Skeletal muscle satellite cell (primary cell): Measurements from ENCODE around the gene CSRNP3.

ENCODE experiments used
- H3K27me3 ChIP-seq: 2 replicates; pipeline ENCODE4 v1.7.0; 2013; ENCODE audit warnings: low read length; ENCODE audit not compliant: control insufficient read depth, insufficient read depth
- H3K36me3 ChIP-seq: 2 replicates; pipeline ENCODE4 v1.7.0; 2013; ENCODE audit warnings: mild to moderate bottlenecking, control low read depth, low read length; ENCODE audit not compliant: insufficient read depth
- H3K4me1 ChIP-seq: 2 replicates; pipeline ENCODE4 v1.7.0; 2013; ENCODE audit warnings: low read length; ENCODE audit not compliant: control insufficient read depth, insufficient read depth
- H3K4me2 ChIP-seq: 2 replicates; pipeline ENCODE4 v1.7.0; 2013; ENCODE audit warnings: mild to moderate bottlenecking, low read length
- H3K4me3 ChIP-seq: 2 replicates; pipeline ENCODE4 v1.7.0; 2013; ENCODE audit warnings: low read length
- H3K9ac ChIP-seq: 2 replicates; pipeline ENCODE4 v1.7.0; 2013; ENCODE audit warnings: mild to moderate bottlenecking, low read depth, low read length, moderate library complexity
- H3K9me3 ChIP-seq: replicated peaks from 2 replicates; pipeline ENCODE4 v1.7.0; 2013; ENCODE audit warnings: mild to moderate bottlenecking, control low read depth, low read length

The CSRNP3 gene

GRCh38 chr2:165443511-165443910, 26.0 kb upstream of the CSRNP3 start:
- H3K27me3 ChIP-seq = no peaks in the 10 kb centered on the region
- H3K9me3 ChIP-seq = no peaks in the 10 kb centered on the region
- H3K9ac ChIP-seq = no peak overlapping the region
- H3K4me3 ChIP-seq = no peak overlapping the region
- H3K36me3 ChIP-seq = no peaks in the 10 kb centered on the region
- no peaks in the 10 kb centered on the region for H3K4me1 ChIP-seq
- no peak overlapping the region for H3K4me2 ChIP-seq

GRCh38 chr2:165448406-165448805, 21.1 kb upstream of the CSRNP3 start:
- Histone ChIP-seq H3K36me3 (no peaks in the 10 kb centered on the region), H3K4me1 (no peaks in the 10 kb centered on the region), H3K27me3 (no peaks in the 10 kb centered on the region), H3K9ac (no peak overlapping the region), H3K9me3 (no peaks in the 10 kb centered on the region), H3K4me3 (no peak overlapping the region), H3K4me2 (no peak overlapping the region)

GRCh38 chr2:165450156-165450555, 19.3 kb upstream of the CSRNP3 start:
- no peak overlapping the region for H3K4me3 ChIP-seq
- H3K27me3 ChIP-seq = no peaks in the 10 kb centered on the region
- no peaks in the 10 kb centered on the region for H3K9me3 ChIP-seq
- no peaks in the 10 kb centered on the region for H3K4me1 ChIP-seq
- H3K9ac ChIP-seq = no peak overlapping the region
- H3K4me2 ChIP-seq = no peak overlapping the region
- H3K36me3 ChIP-seq = no peaks in the 10 kb centered on the region

- Histone ChIP-seq H3K9me3 (no peaks in the 10 kb centered on the region), H3K4me2 (no peak overlapping the region), H3K9ac (no peak overlapping the region), H3K36me3 (no peaks in the 10 kb centered on the region), H3K4me1 (no peaks in the 10 kb centered on the region), H3K27me3 (no peaks in the 10 kb centered on the region), H3K4me3 (no peak overlapping the region)
These were observed 17.2 kb upstream of the CSRNP3 start for GRCh38 chr2:165452327-165452726.

- no peak overlapping the region for H3K4me3 ChIP-seq
- no peak overlapping the region for H3K4me2 ChIP-seq
- no peaks in the 10 kb centered on the region for H3K36me3 ChIP-seq
- H3K27me3 ChIP-seq = no peaks in the 10 kb centered on the region
- H3K9ac ChIP-seq = no peak overlapping the region
- no peaks in the 10 kb centered on the region for H3K9me3 ChIP-seq
- H3K4me1 ChIP-seq = no peaks in the 10 kb centered on the region
These were observed 15.9 kb upstream of the CSRNP3 start for GRCh38 chr2:165453561-165454094.

- H3K4me3 ChIP-seq = no peak overlapping the region
These were observed 14.6 kb upstream of the CSRNP3 start for GRCh38 chr2:165454905-165455304.

GRCh38 chr2:165456027-165456426, 13.5 kb upstream of the CSRNP3 start:
- Histone ChIP-seq H3K36me3 (no peaks in the 10 kb centered on the region), H3K9ac (no peak overlapping the region), H3K27me3 (no peaks in the 10 kb centered on the region), H3K4me1 (no peaks in the 10 kb centered on the region), H3K4me3 (no peak overlapping the region), H3K9me3 (no peaks in the 10 kb centered on the region), H3K4me2 (no peak overlapping the region)

More at GRCh38 chr2:165454905-165455304, 14.6 kb upstream of the CSRNP3 start:
- H3K9me3 ChIP-seq = no peaks in the 10 kb centered on the region
- no peaks in the 10 kb centered on the region for H3K36me3 ChIP-seq
- H3K4me1 ChIP-seq = no peaks in the 10 kb centered on the region
- no peaks in the 10 kb centered on the region for H3K27me3 ChIP-seq
- H3K9ac ChIP-seq = no peak overlapping the region
- H3K4me2 ChIP-seq = no peak overlapping the region

- Histone ChIP-seq H3K27me3 (no peaks in the 10 kb centered on the region), H3K4me2 (no peak overlapping the region), H3K9me3 (no peaks in the 10 kb centered on the region), H3K4me1 (no peaks in the 10 kb centered on the region), H3K9ac (no peak overlapping the region), H3K36me3 (no peaks in the 10 kb centered on the region), H3K4me3 (no peak overlapping the region)
These were observed 7.1 kb upstream of the CSRNP3 start for GRCh38 chr2:165462443-165462842.

GRCh38 chr2:165466386-165466785, 3.1 kb upstream of the CSRNP3 start:
- Histone ChIP-seq H3K9ac (no peak overlapping the region), H3K27me3 (no peaks in the 10 kb centered on the region)

GRCh38 chr2:165467921-165468320, 1.6 kb upstream of the CSRNP3 start:
- no peak overlapping the region for H3K4me3 ChIP-seq
- no peak overlapping the region for H3K9ac ChIP-seq
- H3K27me3 ChIP-seq = no peaks in the 10 kb centered on the region
- no peak overlapping the region for H3K4me2 ChIP-seq
- no peaks in the 10 kb centered on the region for H3K9me3 ChIP-seq
- no peaks in the 10 kb centered on the region for H3K4me1 ChIP-seq
- no peaks in the 10 kb centered on the region for H3K36me3 ChIP-seq

More at GRCh38 chr2:165466386-165466785, 3.1 kb upstream of the CSRNP3 start:
- Histone ChIP-seq H3K4me1 (no peaks in the 10 kb centered on the region), H3K4me2 (no peak overlapping the region), H3K9me3 (no peaks in the 10 kb centered on the region), H3K4me3 (no peak overlapping the region), H3K36me3 (no peaks in the 10 kb centered on the region)

- Histone ChIP-seq H3K27me3 (no peaks in the 10 kb centered on the region), H3K4me2 (peak overlapping the region; percentile 65), H3K9ac (peak overlapping the region; percentile 69)
These were observed 863 bp downstream of the CSRNP3 start for GRCh38 chr2:165470361-165470760.

GRCh38 chr2:165471349-165471950, 2.0 kb downstream of the CSRNP3 start:
- Histone ChIP-seq H3K4me2 (no peak overlapping the region), H3K36me3 (no peaks in the 10 kb centered on the region), H3K9me3 (no peaks in the 10 kb centered on the region), H3K4me3 (no peak overlapping the region), H3K27me3 (no peaks in the 10 kb centered on the region), H3K4me1 (no peaks in the 10 kb centered on the region), H3K9ac (no peak overlapping the region)

More at GRCh38 chr2:165470361-165470760, 863 bp downstream of the CSRNP3 start:
- Histone ChIP-seq H3K9me3 (no peaks in the 10 kb centered on the region), H3K36me3 (no peaks in the 10 kb centered on the region), H3K4me3 (peak overlapping the region; percentile 67), H3K4me1 (no peaks in the 10 kb centered on the region)
